Activated CD8-positive, alpha-beta memory T cell treated with anti-CD3 and anti-CD28 coated beads, Interleukin-2, amount 50 U/mL, for 24 hours (primary cell): Measurements from ENCODE around the gene RAP1A.
"Not testable (repeated sequence)": the region's sequence is repeated elsewhere in the genome, so short reads cannot be mapped to it uniquely, and the experiment has no call there.

Experiments
- DNase-seq: peaks from one replicate; pipeline ENCODE4 v3.0.0-alpha.2; 2020; ENCODE audit errors: extremely low read depth

The RAP1A gene

GRCh38 chr1:111737216-111738132 is 117.9 kb downstream of the RAP1A start:
- DNase-seq = no peak

- DNase-seq = no peak
Observed at GRCh38 chr1:111738133-111738435, 118.5 kb downstream of the RAP1A start.

- DNase-seq = no peak
Observed at GRCh38 chr1:111738436-111739193, 119.0 kb downstream of the RAP1A start.

- peak; percentile 50 for DNase-seq
Observed at GRCh38 chr1:111739194-111739924, 119.8 kb downstream of the RAP1A start, which contains the start of gene INKA2. TSS of gene INKA2 (minus strand) at chr1:111739395. CDS start at chr1:111739242, 153 bp downstream.

GRCh38 chr1:111739925-111740765 is 120.6 kb downstream of the RAP1A start:
- DNase-seq = no peak

- DNase-seq = not testable (repeated sequence)
Observed at GRCh38 chr1:111742292-111742691, 122.7 kb downstream of the RAP1A start.

GRCh38 chr1:111742938-111743549 is 123.5 kb downstream of the RAP1A start:
- DNase-seq = no peak

GRCh38 chr1:111743679-111744101 is 124.1 kb downstream of the RAP1A start:
- no peak for DNase-seq

- DNase-seq = no peak
Observed at GRCh38 chr1:111745675-111746613, 126.4 kb downstream of the RAP1A start.

- no peak for DNase-seq
Observed at GRCh38 chr1:111746614-111746999, 127.0 kb downstream of the RAP1A start.

GRCh38 chr1:111747282-111747734 is 127.7 kb downstream of the RAP1A start:
- peak; percentile 54 for DNase-seq

GRCh38 chr1:111747947-111748346 is 128.4 kb downstream of the RAP1A start:
- DNase-seq = no peak

GRCh38 chr1:111749628-111750027 is 130.0 kb downstream of the RAP1A start:
- no peak for DNase-seq

- no peak for DNase-seq
Observed at GRCh38 chr1:111750856-111751255, 131.3 kb downstream of the RAP1A start.

GRCh38 chr1:111751906-111752575 is 132.5 kb downstream of the RAP1A start:
- DNase-seq = no peak

- no peak for DNase-seq
Observed at GRCh38 chr1:111754984-111755330, 135.4 kb downstream of the RAP1A start.

GRCh38 chr1:111755331-111756123 is 135.9 kb downstream of the RAP1A start, which contains the start of gene DDX20:
TSS of gene DDX20 (plus strand) at chr1:111755901. CDS start at chr1:111755925, 24 bp downstream.
- DNase-seq = peak; percentile 78

GRCh38 chr1:111756124-111756513 is 136.5 kb downstream of the RAP1A start:
- DNase-seq = no peak
